GM21723 (cell line): Measurements from ENCODE around the gene LRRFIP2.
"Not testable (repeated sequence)": the region's sequence is repeated elsewhere in the genome, so short reads cannot be mapped to it uniquely, and the experiment has no call there.

Experiments
- ATAC-seq: cut with Tn5 transposase; IDR thresholded peaks from one replicate; pipeline ENCODE4 v1.9.1; 2021; ENCODE audit warnings: mild to moderate bottlenecking, moderate library complexity; ENCODE audit not compliant: unreplicated experiment

Gene LRRFIP2

DNA sequence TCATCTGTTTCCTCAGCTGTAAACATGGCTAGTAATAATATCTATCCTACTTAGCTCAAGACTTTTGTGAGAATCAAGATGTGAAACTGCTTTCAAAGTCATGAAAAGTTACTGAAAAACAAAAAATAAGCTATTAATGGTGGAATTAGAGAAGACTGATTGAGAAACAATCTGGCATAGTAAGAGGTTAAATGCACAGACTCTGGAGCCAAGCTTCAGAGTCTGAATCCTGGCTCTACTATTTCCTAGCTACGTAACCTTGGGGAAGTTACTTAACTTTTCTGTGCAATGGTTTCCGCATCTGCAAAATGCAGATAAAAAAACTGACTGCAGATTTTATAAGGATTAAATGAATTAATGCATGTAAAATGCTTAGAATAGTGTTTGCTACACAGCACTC lies 28.8 kb downstream of the LRRFIP2 start:
- ATAC-seq: no peak

DNA sequence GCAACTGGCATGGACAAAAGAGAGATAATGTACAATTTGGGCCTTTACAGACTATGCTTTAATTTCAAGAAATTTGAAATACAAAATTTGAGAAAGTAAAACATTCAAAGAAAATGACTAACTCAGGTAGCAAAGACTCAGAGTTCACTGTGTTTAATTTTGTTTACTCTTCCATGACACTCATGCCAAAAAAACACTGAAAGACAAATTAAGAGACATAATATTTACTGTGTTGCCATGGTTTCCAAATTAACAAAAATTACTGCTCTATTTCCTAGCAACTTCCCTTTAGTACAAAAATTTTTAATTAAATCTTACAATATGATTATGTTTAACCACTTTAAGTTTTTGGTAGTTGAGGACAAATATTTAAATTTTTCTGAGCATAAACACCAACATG lies 29.6 kb downstream of the LRRFIP2 start:
- ATAC-seq: no peak

DNA sequence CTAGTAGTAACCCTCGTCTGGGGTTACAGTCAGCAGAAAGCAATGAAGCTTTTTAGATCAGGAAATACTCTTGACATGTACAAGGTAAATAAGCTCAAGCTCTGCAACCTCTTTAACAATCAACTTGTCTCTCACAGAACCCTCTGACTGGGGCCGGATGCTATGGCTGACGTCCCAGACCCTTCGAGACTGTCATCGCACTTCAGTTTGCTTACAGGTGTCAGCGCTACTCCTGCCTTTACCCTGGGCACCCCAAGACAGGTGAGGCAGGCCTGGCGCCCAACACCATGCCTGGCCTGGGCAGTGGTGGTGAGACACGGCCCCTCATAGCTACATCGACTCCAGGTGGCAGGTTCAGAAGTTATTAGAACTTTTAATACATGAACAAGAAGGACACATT lies 30.6 kb downstream of the LRRFIP2 start:
- ATAC-seq: no peak

DNA sequence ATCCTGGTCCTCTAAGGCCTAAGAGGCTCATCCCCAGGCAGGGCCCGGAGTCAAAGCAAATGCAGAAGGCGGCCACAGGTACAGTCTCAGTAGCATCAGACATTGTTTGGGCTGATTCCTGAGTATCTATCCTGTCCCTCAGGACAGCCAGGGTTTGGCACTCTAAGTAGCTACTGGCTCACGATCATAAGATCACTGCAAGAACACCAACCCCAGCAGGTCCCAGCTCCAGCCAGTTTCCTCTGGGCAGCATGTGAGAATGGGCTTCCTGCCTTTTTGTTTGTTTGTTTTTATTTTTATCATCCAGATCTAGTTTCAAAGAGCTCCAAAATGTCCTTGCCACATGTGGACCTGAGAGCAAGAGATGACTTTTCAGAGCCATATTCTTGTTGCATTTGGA lies 32.7 kb downstream of the LRRFIP2 start:
- ATAC-seq: no peak

DNA sequence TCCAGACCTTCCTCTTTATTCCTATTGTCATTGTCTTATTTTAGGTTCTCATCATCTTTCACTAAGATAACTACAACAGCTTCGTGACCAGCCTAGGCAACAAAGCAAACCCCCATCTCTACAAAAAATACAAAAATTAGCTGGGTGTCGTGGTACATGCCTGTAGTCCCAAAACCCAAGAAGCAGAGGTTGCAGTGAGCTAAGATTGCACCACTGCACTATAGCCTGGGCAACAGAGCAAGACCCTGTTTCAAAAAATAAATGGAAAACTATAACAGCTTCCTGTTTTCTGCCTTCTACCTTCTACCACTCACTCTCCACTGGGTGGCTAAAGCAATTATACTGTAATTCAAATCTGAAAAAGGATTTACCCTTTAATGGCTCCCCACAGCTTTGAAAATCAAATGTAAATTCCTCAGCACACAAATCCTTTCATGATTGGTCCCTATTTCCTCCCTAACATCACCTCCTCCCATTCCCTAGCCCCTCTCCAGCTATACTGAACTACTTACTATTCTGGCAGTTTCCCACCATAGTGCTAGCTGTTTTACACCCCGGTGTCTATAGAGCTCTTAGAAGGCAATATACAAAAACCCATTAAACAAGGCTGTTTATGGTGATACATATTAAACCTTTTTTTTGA lies 33.4 kb downstream of the LRRFIP2 start:
- ATAC-seq: no peak

- peak; percentile 53 for ATAC-seq
These were observed 34.8 kb downstream of the LRRFIP2 start for GRCh38 chr3:37139567-37140052.

- no peak for ATAC-seq
These were observed 35.6 kb downstream of the LRRFIP2 start for GRCh38 chr3:37138816-37139215.

DNA sequence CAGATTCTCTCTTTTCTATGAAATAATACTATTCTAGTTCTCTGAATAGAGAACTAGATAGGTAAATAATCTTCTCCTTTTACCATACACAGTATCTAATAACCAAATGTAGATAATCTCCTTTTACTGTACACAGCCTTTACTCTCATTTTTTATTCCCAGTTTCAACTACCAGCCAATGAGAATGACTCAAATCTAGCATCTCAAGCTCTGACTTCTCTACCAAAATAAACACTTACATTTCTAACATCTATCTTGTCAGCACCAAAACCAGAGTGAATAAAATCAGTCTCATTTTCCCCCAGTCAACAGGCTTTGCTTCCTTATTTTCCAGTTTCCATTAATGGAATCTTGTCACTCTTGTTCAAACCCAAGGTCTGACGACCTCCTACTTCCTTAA lies 36.9 kb downstream of the LRRFIP2 start:
- ATAC-seq: no peak

DNA sequence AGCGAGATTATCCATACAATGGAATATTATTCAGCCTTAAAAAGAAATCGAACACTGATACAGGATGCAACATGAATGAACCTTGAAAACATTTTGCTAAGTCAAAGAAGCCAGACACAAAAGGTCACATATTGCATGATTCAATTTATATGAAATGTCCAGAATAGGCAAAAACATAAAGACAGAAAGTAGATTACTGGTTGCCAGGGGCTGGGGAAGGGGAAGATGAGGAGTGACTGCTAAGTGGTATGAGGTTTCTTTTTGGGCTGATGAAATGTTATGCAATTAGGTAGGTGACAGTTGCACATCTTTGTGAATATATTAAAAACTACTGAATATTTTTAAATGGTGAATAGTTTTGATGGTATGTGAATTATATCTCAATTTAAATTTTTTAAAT lies 38.3 kb downstream of the LRRFIP2 start:
- ATAC-seq: no peak

- ATAC-seq: no peak
These were observed 38.8 kb downstream of the LRRFIP2 start for GRCh38 chr3:37135561-37135960.

GRCh38 chr3:37132334-37132733 lies 42.0 kb downstream of the LRRFIP2 start:
- no peak for ATAC-seq

DNA sequence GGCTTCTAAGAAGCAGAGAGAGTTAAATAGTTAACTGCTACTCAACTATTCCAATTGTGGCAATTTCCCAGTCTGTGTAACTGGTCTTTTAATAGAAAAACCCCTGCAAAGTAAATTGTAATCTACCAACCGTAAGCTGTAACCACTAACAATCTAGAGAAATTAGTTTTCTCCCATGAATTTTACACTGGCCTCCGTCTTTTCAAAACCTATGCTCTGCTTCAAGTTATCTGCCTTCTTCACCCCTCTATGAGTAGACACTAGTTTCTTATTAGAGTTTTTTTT lies 42.6 kb downstream of the LRRFIP2 start:
- ATAC-seq: no peak

- no peak for ATAC-seq
These were observed 43.2 kb downstream of the LRRFIP2 start for GRCh38 chr3:37130984-37131859.

DNA sequence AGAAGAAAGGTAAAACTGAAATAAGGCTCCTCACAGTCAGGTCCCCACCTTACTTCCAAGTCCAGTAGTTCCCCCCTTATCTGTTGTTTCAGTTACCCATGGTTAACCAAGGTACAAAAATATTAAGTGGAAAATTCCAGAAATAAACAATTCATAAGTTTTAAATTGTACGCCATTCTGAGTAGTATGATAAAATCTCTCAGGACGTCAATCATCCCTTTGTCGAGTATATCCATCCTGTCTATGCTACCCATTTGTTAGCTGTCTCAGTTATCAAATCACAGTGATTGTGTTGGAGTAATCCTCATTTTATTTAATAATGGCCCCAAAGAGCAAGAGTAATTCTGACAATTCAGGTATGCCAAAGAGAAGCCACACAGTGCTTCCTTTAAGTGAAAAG lies 43.9 kb downstream of the LRRFIP2 start:
- ATAC-seq: no peak

- peak; percentile 49 for ATAC-seq
These were observed 44.5 kb downstream of the LRRFIP2 start for GRCh38 chr3:37129871-37130270.

GRCh38 chr3:37127340-37127739 lies 47.0 kb downstream of the LRRFIP2 start:
- ATAC-seq: no peak

DNA sequence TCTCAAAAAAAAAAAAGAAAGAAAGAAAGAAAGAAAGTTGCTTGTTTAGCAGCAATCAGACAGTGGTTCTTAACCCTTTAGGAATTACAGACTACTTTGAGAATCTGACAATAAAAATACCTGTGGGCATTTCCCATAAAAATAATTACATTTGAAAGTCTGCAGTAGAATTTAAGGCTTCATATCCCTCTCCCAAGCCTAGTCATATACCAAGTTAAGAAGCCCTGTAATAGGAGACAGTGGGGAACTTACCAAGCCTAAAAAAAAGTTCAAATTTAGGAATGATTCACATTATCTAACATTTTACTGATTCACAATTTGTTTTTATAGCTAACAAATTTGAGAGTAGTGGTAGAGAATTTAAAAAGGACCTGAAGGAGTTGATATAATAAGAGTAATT lies 47.5 kb downstream of the LRRFIP2 start:
- ATAC-seq: no peak

DNA sequence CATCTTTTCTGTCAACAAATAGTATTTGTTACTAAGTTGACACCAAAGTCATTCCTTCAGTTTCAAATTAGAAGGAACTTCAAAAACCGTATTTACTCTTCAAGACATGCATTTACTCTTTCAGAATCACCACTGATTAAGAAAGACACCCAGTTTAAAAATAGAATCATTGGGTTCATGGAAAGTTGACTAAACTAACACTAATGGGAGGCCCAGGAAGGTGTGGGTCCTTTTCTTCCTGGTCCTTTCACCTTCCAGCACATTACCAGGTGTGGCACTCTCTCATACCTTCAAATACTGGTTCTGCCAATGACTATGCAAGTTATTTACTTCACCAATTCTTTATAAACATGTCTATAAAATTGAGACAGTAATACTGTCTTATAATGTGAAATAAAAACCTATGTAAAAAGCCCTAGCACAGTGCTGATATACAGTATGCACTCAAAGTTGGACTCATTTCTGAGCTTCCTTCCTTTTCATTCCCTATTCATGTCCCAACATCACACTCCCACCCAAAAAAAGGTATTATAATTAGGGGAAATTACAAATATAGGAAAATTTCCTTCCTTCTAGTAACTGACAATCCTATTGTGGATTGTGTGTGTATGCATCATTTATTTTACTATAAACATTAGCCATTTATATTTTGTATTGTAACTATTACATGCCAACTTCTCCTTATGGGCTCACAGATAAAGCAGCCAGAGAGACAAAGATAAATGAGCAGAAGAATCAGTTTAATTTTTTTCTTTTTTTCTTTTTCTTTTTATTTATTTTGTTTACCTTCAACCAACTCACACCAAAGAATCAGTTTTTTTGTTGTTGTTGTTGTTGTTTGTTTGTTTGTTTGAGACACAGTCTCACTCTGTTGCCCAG lies 48.9 kb downstream of the LRRFIP2 start:
- no peak for ATAC-seq

DNA sequence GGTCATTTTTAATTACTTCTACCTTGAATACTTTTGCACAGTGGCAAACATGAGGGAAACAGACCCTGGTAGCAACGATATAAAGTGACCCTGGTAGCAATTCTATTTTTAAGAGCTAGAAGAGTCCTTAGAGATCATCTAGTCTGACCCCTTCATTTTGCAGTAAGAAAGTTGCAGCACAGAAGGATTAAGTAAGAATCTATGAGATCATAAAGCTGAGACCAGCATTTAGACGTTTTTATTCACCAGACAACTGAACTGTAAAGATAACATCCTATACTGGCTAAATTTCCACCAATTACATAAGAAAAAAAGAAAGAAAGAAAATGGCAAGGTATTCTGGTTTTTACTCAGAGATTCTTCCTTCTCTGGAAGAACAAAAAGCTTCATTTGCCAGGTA lies 49.9 kb downstream of the LRRFIP2 start:
- ATAC-seq: no peak

GRCh38 chr3:37123292-37123691 lies 51.1 kb downstream of the LRRFIP2 start:
- no peak for ATAC-seq

- not testable (repeated sequence) for ATAC-seq
These were observed 52.3 kb downstream of the LRRFIP2 start for GRCh38 chr3:37122069-37122468.

DNA sequence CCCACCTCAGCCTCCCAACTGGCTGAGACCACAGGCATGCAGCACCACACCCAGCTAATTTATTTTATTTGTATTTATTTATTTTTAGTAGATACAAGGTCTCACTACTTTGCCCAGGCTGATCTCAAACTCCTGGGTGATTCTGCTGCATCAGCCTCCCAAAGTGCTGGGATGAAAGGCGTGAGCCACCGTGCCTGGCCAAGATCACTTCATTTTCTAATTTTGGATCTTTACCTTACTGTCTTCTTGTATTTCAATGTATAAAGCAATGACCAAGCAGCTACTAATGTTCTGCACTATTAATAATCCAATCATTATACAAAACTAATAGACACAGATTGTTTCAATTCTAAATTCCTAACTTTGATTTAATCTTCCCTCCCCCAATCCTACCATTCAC lies 56.2 kb downstream of the LRRFIP2 start:
- no peak for ATAC-seq
